NCI-H1417 (cell line): ENCODE results near the gene KRTAP10-6.
"Not testable (repeated sequence)": the region's sequence is repeated elsewhere in the genome, so short reads cannot be mapped to it uniquely, and the experiment has no call there.

Experiments used
- DNase-seq, 3 experiments: peaks; one replicate each; lab custom pipeline; 2025; lab: John Stamatoyannopoulos, UW

The KRTAP10-6 gene

GRCh38 chr21:44557491-44558328 lies 34.6 kb downstream of the KRTAP10-6 start:
- DNase-seq, result no peak

GRCh38 chr21:44556879-44557278 lies 35.4 kb downstream of the KRTAP10-6 start:
- DNase-seq, result peak; percentile 29 to 75 (median 47)

- no peak for DNase-seq
Observed at GRCh38 chr21:44555200-44555875, 37.0 kb downstream of the KRTAP10-6 start.

GRCh38 chr21:44552681-44553080 lies 39.6 kb downstream of the KRTAP10-6 start:
- no peak for DNase-seq

GRCh38 chr21:44552136-44552535 lies 40.2 kb downstream of the KRTAP10-6 start:
- DNase-seq, result no peak

GRCh38 chr21:44551340-44551961 lies 40.9 kb downstream of the KRTAP10-6 start, which contains the start of gene KRTAP10-2:
Gene KRTAP10-2, minus strand, starts transcription at chr21:44551505. Its CDS starts 47 bp downstream, at chr21:44551458.
- peak; percentile 16 to 79 (median 78) for DNase-seq

- no peak for DNase-seq
Observed at GRCh38 chr21:44550807-44551206, 41.5 kb downstream of the KRTAP10-6 start.

- DNase-seq, result not testable (repeated sequence)
Observed at GRCh38 chr21:44550285-44550684, 42.0 kb downstream of the KRTAP10-6 start.

GRCh38 chr21:44549525-44550211 lies 42.6 kb downstream of the KRTAP10-6 start:
- no peak for DNase-seq

GRCh38 chr21:44548922-44549321 lies 43.4 kb downstream of the KRTAP10-6 start:
- no peak for DNase-seq

GRCh38 chr21:44548381-44548780 lies 43.9 kb downstream of the KRTAP10-6 start:
- DNase-seq, result no peak

- DNase-seq, result no peak
Observed at GRCh38 chr21:44547656-44548331, 44.5 kb downstream of the KRTAP10-6 start.

GRCh38 chr21:44544566-44544965 lies 47.7 kb downstream of the KRTAP10-6 start:
- DNase-seq, result no peak

- DNase-seq, result no peak
Observed at GRCh38 chr21:44542716-44543115, 49.6 kb downstream of the KRTAP10-6 start.
